H9 (cell line): Measurements from ENCODE around the gene SLC7A14. TPM values are rescaled to one million over a fixed set of nuclear protein-coding genes. Genes with fewer than 3 reads are reported as not detected.

Experiments
- DNase-seq: peaks from one replicate; pipeline ENCODE4 v3.0.0-alpha.2; 2017
- H2AFZ ChIP-seq: one replicate; pipeline ENCODE4 v1.6.1; 2013; ENCODE audit warnings: mild to moderate bottlenecking, low read length, control low read depth, moderate library complexity
- H2AK5ac ChIP-seq: 2 replicates; pipeline ENCODE4 v1.6.1; 2013; ENCODE audit warnings: low read length, control low read depth, mixed read lengths; ENCODE audit not compliant: insufficient read length
- H2BK120ac ChIP-seq: one replicate; pipeline ENCODE4 v1.6.1; 2013; ENCODE audit warnings: low read depth, mild to moderate bottlenecking, low read length, control low read depth, inconsistent platforms; ENCODE audit not compliant: poor library complexity, severe bottlenecking
- H2BK12ac ChIP-seq: 2 replicates; pipeline ENCODE4 v1.6.1; 2013; ENCODE audit warnings: low read length, control low read depth, mixed read lengths, low read depth; ENCODE audit not compliant: insufficient read length
- H2BK15ac ChIP-seq: 2 replicates; pipeline ENCODE4 v1.6.1; 2013; ENCODE audit warnings: low read depth, low read length, control low read depth
- H2BK20ac ChIP-seq: one replicate; pipeline ENCODE4 v1.6.1; 2013; ENCODE audit warnings: low read depth, mild to moderate bottlenecking, low read length, control low read depth, inconsistent platforms; ENCODE audit not compliant: poor library complexity, severe bottlenecking
- H2BK5ac ChIP-seq: 2 replicates; pipeline ENCODE4 v1.6.1; 2013; ENCODE audit warnings: low read length, control low read depth, mixed read lengths; ENCODE audit not compliant: insufficient read length
- H3K14ac ChIP-seq: 2 replicates; pipeline ENCODE4 v1.6.1; 2013; ENCODE audit warnings: low read length, control low read depth; ENCODE audit not compliant: insufficient read depth
- H3K18ac ChIP-seq: 2 replicates; pipeline ENCODE4 v1.6.1; 2013; ENCODE audit warnings: low read depth, mild to moderate bottlenecking, mixed read lengths, low read length, control low read depth; ENCODE audit not compliant: insufficient read length
- H3K23ac ChIP-seq: 2 replicates; pipeline ENCODE4 v1.6.1; 2013; ENCODE audit warnings: low read length, control low read depth, mixed read lengths, low read depth; ENCODE audit not compliant: insufficient read length
- H3K23me2 ChIP-seq: 2 replicates; pipeline ENCODE4 v1.6.1; 2013; ENCODE audit warnings: low read depth, mild to moderate bottlenecking, mixed read lengths, low read length, control low read depth; ENCODE audit not compliant: insufficient read length, poor library complexity, severe bottlenecking
- H3K27ac ChIP-seq: 2 replicates; pipeline ENCODE4 v1.5.1; 2013; ENCODE audit warnings: low read length, control low read depth, mixed read lengths, low read depth; ENCODE audit not compliant: insufficient read length
- H3K27me3 ChIP-seq: 2 replicates; pipeline ENCODE4 v1.6.1; 2013; ENCODE audit warnings: low read length, control low read depth, inconsistent platforms; ENCODE audit not compliant: insufficient read depth
- H3K4ac ChIP-seq: 2 replicates; pipeline ENCODE4 v1.6.1; 2013; ENCODE audit warnings: low read depth, mild to moderate bottlenecking, control low read depth, inconsistent platforms, low read length, moderate library complexity
- H3K4me1 ChIP-seq: 2 replicates; pipeline ENCODE4 v1.6.1; 2013; ENCODE audit warnings: low read length, control low read depth, inconsistent platforms; ENCODE audit not compliant: insufficient read depth
- H3K4me2 ChIP-seq: 2 replicates; pipeline ENCODE4 v1.6.1; 2013; ENCODE audit warnings: low read length, control low read depth, mixed read lengths; ENCODE audit not compliant: insufficient read length, insufficient read depth
- H3K56ac ChIP-seq: 2 replicates; pipeline ENCODE4 v1.6.1; 2013; ENCODE audit warnings: low read depth, mild to moderate bottlenecking, mixed read lengths, low read length, control low read depth; ENCODE audit not compliant: insufficient read length
- H3K79me1 ChIP-seq: 2 replicates; pipeline ENCODE4 v1.6.1; 2013; ENCODE audit warnings: low read depth, mild to moderate bottlenecking, moderate library complexity, low read length, control low read depth, inconsistent platforms; ENCODE audit not compliant: insufficient read depth, poor library complexity, severe bottlenecking
- H3K79me2 ChIP-seq: 2 replicates; pipeline ENCODE4 v1.6.1; 2013; ENCODE audit warnings: low read length, control low read depth, inconsistent platforms; ENCODE audit not compliant: insufficient read depth
- H3K9ac ChIP-seq: 2 replicates; pipeline ENCODE4 v1.6.1; 2013; ENCODE audit warnings: low read length, control low read depth, mixed read lengths; ENCODE audit not compliant: insufficient read length; ENCODE audit errors: extremely low read depth
- H3K9me3 ChIP-seq: one replicate; pipeline ENCODE4 v1.6.1; 2013; ENCODE audit warnings: low read depth, low read length, inconsistent platforms; ENCODE audit not compliant: control insufficient read depth
- H3T11ph ChIP-seq: one replicate; pipeline ENCODE4 v1.6.1; 2013; ENCODE audit warnings: mild to moderate bottlenecking, low read length, control low read depth, inconsistent platforms
- H4K20me1 ChIP-seq: one replicate; pipeline ENCODE4 v1.6.1; 2013; ENCODE audit not compliant: control insufficient read depth, insufficient read length, insufficient read depth
- H4K5ac ChIP-seq: 2 replicates; pipeline ENCODE4 v1.6.1; 2013; ENCODE audit warnings: low read depth, mild to moderate bottlenecking, mixed read lengths, low read length, control low read depth; ENCODE audit not compliant: insufficient read length
- H4K8ac ChIP-seq: replicated peaks from 2 replicates; pipeline ENCODE4 v1.6.1; 2013; ENCODE audit warnings: low read length, control low read depth, mixed read lengths, low read depth; ENCODE audit not compliant: insufficient read length
- H4K91ac ChIP-seq: 2 replicates; pipeline ENCODE4 v1.6.1; 2013; ENCODE audit warnings: low read depth, mild to moderate bottlenecking, moderate library complexity, mixed read lengths, low read length, control low read depth; ENCODE audit not compliant: insufficient read length
- H3K27ac Mint-ChIP-seq, 3 experiments: 2 replicates in 2 of 3; 3 replicates in 1 of 3; pipeline ENCODE4 v1.8.0; 2020 to 2021; ENCODE audit warnings: mixed read lengths in 3 of 3, mild to moderate bottlenecking in 1 of 3, moderate library complexity in 1 of 3
- H3K27me3 Mint-ChIP-seq: 2 replicates; pipeline ENCODE4 v1.8.0; 2021; ENCODE audit warnings: low read depth, mild to moderate bottlenecking, moderate library complexity, mixed read lengths
- H3K36me3 Mint-ChIP-seq, 3 experiments: 2 replicates in 2 of 3; 3 replicates in 1 of 3; pipeline ENCODE4 v1.8.0; 2020 to 2021; ENCODE audit warnings: low read depth in 3 of 3, mixed read lengths in 3 of 3; ENCODE audit not compliant: insufficient read depth in 1 of 3
- H3K4me1 Mint-ChIP-seq, 2 experiments: 2 replicates each; pipeline ENCODE4 v1.8.0; 2020; ENCODE audit warnings: mixed read lengths in 2 of 2
- H3K4me3 Mint-ChIP-seq, 2 experiments: 2 replicates in 1 of 2; 3 replicates in 1 of 2; pipeline ENCODE4 v1.8.0; 2020 to 2021; ENCODE audit warnings: mild to moderate bottlenecking in 2 of 2, mixed read lengths in 2 of 2, moderate library complexity in 1 of 2
- H3K9me3 Mint-ChIP-seq, 2 experiments: 2 replicates in 1 of 2; 3 replicates in 1 of 2; pipeline ENCODE4 v1.8.0; 2020; ENCODE audit warnings: mild to moderate bottlenecking in 2 of 2, mixed read lengths in 2 of 2, moderate library complexity in 1 of 2
- WGBS: extraction: QIAGEN DNeasy Blood & Tissue Kit; methylation state at CpG from one replicate; pipeline ENCODE4 v1.1.7; 2013; ENCODE audit warnings: missing lambda C conversion rate, low lambda C conversion rate, mixed read lengths; ENCODE audit not compliant: insufficient read length; ENCODE audit errors: extremely low coverage; 5-methylcytosine and 5-hydroxymethylcytosine counted together
- total RNA-seq: library from RNA; stranded (reverse); gene quantifications from 2 replicates; pipeline ENCODE4 v1.2.1, GENCODE V29; 2021
- TF ChIP-seq, protein P1 (sequence below): fragments of 200-600 bp; sonication (generic); conservative IDR thresholded peaks from 3 replicates; pipeline ENCODE4 v1.8.0; 2021; ENCODE audit warnings: antibody characterized with exemption, mild to moderate bottlenecking

SLC7A14 gene
- total RNA-seq, 1 experiment from 2014 or later, result 0.42 TPM

DNA sequence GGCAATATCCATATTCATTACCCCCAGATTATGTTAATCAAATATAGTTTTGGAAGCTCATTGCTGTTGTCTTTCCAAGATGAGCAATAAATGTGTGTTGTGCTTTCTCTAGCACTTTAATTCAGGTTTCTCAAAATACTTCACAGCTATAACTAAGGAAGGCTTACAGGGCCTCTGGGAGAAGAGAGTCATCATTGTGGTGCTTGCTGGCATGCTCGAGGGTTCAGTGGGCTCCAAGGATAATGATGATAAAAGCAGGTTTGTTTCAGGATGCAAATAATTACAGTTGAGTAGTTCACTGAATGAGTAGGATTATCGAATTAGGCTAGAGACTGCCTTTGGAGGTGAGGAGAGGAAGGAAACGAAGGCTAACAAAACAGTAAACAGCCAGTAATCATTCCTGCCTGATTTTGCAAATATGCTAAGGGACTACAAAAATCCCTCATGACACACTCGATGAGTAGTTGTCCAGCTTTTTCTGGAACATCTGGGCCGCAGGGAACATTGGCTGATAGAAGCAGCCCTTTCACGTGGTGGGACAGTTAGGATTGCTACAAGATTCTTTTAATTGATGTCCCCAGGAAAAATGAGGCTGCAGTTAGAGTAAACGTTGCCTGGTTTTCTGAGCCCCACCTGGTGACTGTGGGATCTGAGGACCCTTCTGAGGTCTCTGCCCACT lies 54.1 kb downstream of the SLC7A14 start:
- Histone ChIP-seq H3K14ac (no peak overlapping the region), H2BK15ac (no peak overlapping the region), H4K5ac (no peak overlapping the region), H3K9ac (no peak overlapping the region), H3K27me3 (no peaks in the 10 kb centered on the region), H3K9me3 (no peaks in the 10 kb centered on the region), H4K8ac (no peak overlapping the region), H2BK5ac (no peak overlapping the region), H3K56ac (no peak overlapping the region), H3K4me2 (no peak overlapping the region), H4K91ac (no peak overlapping the region), H3K23me2 (no peaks in the 10 kb centered on the region), H4K20me1 (no peaks in the 10 kb centered on the region), H3K27ac (no peak overlapping the region), H2BK20ac (no peak overlapping the region), H2AFZ (no peak overlapping the region), H2BK12ac (no peak overlapping the region), H2AK5ac (no peak overlapping the region), H3K4me1 (no peaks in the 10 kb centered on the region), H3K4ac (no peak overlapping the region), H3T11ph (no peak overlapping the region), H3K79me2 (no peaks in the 10 kb centered on the region), H2BK120ac (no peak overlapping the region), H3K18ac (no peak overlapping the region), H3K23ac (no peak overlapping the region), H3K79me1 (no peaks in the 10 kb centered on the region)
- H3K4me3 Mint-ChIP-seq, result no peak overlapping the region
- TF ChIP-seq, protein P1, sequence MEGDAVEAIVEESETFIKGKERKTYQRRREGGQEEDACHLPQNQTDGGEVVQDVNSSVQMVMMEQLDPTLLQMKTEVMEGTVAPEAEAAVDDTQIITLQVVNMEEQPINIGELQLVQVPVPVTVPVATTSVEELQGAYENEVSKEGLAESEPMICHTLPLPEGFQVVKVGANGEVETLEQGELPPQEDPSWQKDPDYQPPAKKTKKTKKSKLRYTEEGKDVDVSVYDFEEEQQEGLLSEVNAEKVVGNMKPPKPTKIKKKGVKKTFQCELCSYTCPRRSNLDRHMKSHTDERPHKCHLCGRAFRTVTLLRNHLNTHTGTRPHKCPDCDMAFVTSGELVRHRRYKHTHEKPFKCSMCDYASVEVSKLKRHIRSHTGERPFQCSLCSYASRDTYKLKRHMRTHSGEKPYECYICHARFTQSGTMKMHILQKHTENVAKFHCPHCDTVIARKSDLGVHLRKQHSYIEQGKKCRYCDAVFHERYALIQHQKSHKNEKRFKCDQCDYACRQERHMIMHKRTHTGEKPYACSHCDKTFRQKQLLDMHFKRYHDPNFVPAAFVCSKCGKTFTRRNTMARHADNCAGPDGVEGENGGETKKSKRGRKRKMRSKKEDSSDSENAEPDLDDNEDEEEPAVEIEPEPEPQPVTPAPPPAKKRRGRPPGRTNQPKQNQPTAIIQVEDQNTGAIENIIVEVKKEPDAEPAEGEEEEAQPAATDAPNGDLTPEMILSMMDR, result no peak
- no peaks in the 10 kb centered on the region for H3K9me3 Mint-ChIP-seq
- no peaks in the 10 kb centered on the region for H3K36me3 Mint-ChIP-seq
- WGBS, result no CpG with 5 or more reads among the region's 7 CpGs
- H3K4me1 Mint-ChIP-seq, result peaks cover 5 to 6% of the 10 kb centered on the region in 2 experiments; a peak in 3 of 4 replicates
- no peaks in the 10 kb centered on the region for H3K27me3 Mint-ChIP-seq
- DNase-seq, result no peak
- H3K27ac Mint-ChIP-seq, result no peak overlapping the region
